Measurements from ENCODE around the gene EPS8L1. TPM values are rescaled to one million over a fixed set of nuclear protein-coding genes. Genes with fewer than 3 reads are reported as not detected.

The EPS8L1 gene
- total RNA-seq, 1 experiment from 2014 or later: 62.1 TPM

DNA sequence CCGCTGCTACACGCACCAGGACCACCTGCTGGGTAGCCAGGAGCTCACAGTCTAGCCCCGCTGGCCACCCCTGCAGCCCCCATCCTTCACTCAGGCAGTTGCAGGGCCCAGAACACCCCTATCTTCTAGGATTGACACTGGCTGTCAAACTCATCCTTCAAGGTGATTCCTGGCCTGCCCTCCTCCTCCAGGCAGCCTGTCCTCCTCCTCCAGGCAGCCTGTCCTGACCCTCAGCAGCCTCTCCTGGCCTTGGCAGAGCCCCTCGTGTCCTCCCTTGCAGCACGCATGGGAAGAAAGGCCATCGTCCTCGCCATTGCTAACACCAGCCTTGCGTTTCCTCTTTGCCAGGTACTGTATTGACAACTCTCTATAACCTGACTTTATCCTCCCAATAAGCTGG, 3.8 kb upstream of the EPS8L1 start:
- CTCF ChIA-PET: no interaction called here
- peak overlapping the region; percentile 43 for H3K9ac ChIP-seq (ENCODE audit: low read length)
- H3K4me2 ChIP-seq (ENCODE audit: low read length): peak overlapping the region; percentile 99
- peak overlapping the region in 1 of 2 experiments; percentile 35; a peak in 1 of 4 replicates for H3K4me3 ChIP-seq (replicated peaks in 1 of 2; ENCODE audit: low read depth in 1 of 2, low read length in 2 of 2)
- peak overlapping the region; percentile 27 for H3K27ac ChIP-seq (ENCODE audit: low read depth, low read length)
- POLR2A ChIA-PET: no interaction called here
- no peaks in the 10 kb centered on the region for H3K9me3 ChIP-seq (ENCODE audit: control insufficient read depth in 1 of 2, insufficient read depth in 1 of 2, low read depth in 1 of 2, low read length in 2 of 2)
- no peak for DNase-seq (ENCODE audit: low read depth, low spot score)
- intact Hi-C loops (cut with micrococcal nuclease): no loop called here
- H3K79me2 ChIP-seq (ENCODE audit: insufficient read depth, low read length): no peaks in the 10 kb centered on the region
- H3K4me1 ChIP-seq (ENCODE audit: control insufficient read depth in 1 of 2, insufficient read depth in 2 of 2, low read length in 2 of 2): peaks cover 37 to 55% of the 10 kb centered on the region in 2 experiments
- no peaks in the 10 kb centered on the region for H3K27me3 ChIP-seq (ENCODE audit: insufficient read depth, low read length)
- ATAC-seq: no peak
- no peaks in the 10 kb centered on the region for H3K36me3 ChIP-seq (ENCODE audit: control insufficient read depth in 1 of 2, insufficient read depth in 2 of 2, low read length in 2 of 2)
- no peak overlapping the region for H2AFZ ChIP-seq (ENCODE audit: low read depth, low read length, poor library complexity, severe bottlenecking)
- no peak for TF ChIP-seq ELF1 (IDR thresholded peaks at IDR 0.05; ENCODE audit: borderline replicate concordance, low read depth)
- TF ChIP-seq ZNF274 (IDR thresholded peaks at IDR 0.05; ENCODE audit: low read depth, low read length): no peak
- TF ChIP-seq POLR2A (IDR thresholded peaks at IDR 0.05; ENCODE audit: borderline replicate concordance, extremely low read depth, insufficient read depth, insufficient read length): no peak
- no peak for TF ChIP-seq JUND (IDR thresholded peaks at IDR 0.05)
- TF ChIP-seq YY1 (IDR thresholded peaks at IDR 0.05; ENCODE audit: extremely low read depth, insufficient replicate concordance, low read depth, low read length): no peak
- no peak for TF ChIP-seq RAD21 (IDR thresholded peaks at IDR 0.05; ENCODE audit: low read depth)
- no peak for TF ChIP-seq SP1 (IDR thresholded peaks at IDR 0.05; ENCODE audit: low read depth)
- TF ChIP-seq SRF (IDR thresholded peaks at IDR 0.05; ENCODE audit: low read depth): no peak
- no peak for TF ChIP-seq FOSL1 (IDR thresholded peaks at IDR 0.05; ENCODE audit: low read depth)
- TF ChIP-seq POLR2AphosphoS5 (IDR thresholded peaks at IDR 0.05; ENCODE audit: low read depth, low read length): no peak
- no TSS peak for BruUV-seq (replicated peaks)
- H3K9me2 ChIP-seq (ENCODE audit: insufficient read depth): no peaks in the 10 kb centered on the region
- no peaks in the 10 kb centered on the region for H4K20me1 ChIP-seq (ENCODE audit: insufficient read depth)
- RAD21 ChIA-PET (ENCODE audit: low non-redundant PET in 1 of 2, low total read pairs in 2 of 2, uncharacterized antibody in 2 of 2, unreplicated experiment in 2 of 2): no interaction called here

DNA sequence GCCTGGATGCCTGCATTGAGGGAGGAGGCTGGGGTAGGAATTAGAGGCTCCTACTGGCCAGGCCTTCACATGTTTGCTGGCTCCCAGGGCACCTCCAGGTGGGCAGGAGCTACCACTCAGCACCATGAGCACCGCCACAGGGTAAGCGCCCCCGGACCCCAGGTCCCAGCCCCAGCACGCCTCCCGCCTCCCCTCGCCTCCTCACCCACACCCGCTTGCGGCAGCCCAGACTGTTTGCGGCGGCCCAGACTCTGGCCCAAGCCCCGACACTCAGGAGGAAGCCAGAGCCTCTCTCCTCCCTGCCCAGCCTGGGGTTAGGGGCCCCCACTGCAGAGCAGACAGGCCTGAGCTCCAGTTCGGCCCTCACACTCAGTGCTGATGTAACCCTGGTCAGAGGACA, 652 bp downstream of the EPS8L1 start:
- CTCF ChIA-PET: no interaction called here
- Histone ChIP-seq H3K9me2 (ENCODE audit: insufficient read depth) (no peaks in the 10 kb centered on the region), H4K20me1 (ENCODE audit: insufficient read depth) (no peaks in the 10 kb centered on the region), H3K27me3 (ENCODE audit: insufficient read depth, low read length) (no peaks in the 10 kb centered on the region), H3K4me1 (ENCODE audit: control insufficient read depth in 1 of 2, insufficient read depth in 2 of 2, low read length in 2 of 2) (peaks cover 23 to 57% of the 10 kb centered on the region in 2 experiments), H3K9me3 (ENCODE audit: control insufficient read depth in 1 of 2, insufficient read depth in 1 of 2, low read depth in 1 of 2, low read length in 2 of 2) (no peaks in the 10 kb centered on the region), H2AFZ (ENCODE audit: low read depth, low read length, poor library complexity, severe bottlenecking) (no peak overlapping the region), H3K79me2 (ENCODE audit: insufficient read depth, low read length) (no peaks in the 10 kb centered on the region; the same call in 1 of the 2 replicates), H3K36me3 (ENCODE audit: control insufficient read depth in 1 of 2, insufficient read depth in 2 of 2, low read length in 2 of 2) (no peaks in the 10 kb centered on the region), H3K4me3 (replicated peaks in 1 of 2; ENCODE audit: low read depth in 1 of 2, low read length in 2 of 2) (peak overlapping the region; percentile 48 to 58), H3K9ac (ENCODE audit: low read length) (peak overlapping the region; percentile 68), H3K27ac (ENCODE audit: low read depth, low read length) (peak overlapping the region; percentile 54; the same call in 1 of the 2 replicates), H3K4me2 (ENCODE audit: low read length) (peak overlapping the region; percentile 75)
- no peak for DNase-seq (ENCODE audit: low read depth, low spot score)
- RAD21 ChIA-PET (ENCODE audit: low non-redundant PET in 1 of 2, low total read pairs in 2 of 2, uncharacterized antibody in 2 of 2, unreplicated experiment in 2 of 2): no interaction called here
- TF ChIP-seq EZH2 (IDR thresholded peaks at IDR 0.05) (no peak), SIN3A (IDR thresholded peaks at IDR 0.05; ENCODE audit: low read depth) (no peak), POLR2AphosphoS5 (IDR thresholded peaks at IDR 0.05; ENCODE audit: low read depth, low read length) (no peak), SP1 (IDR thresholded peaks at IDR 0.05; ENCODE audit: low read depth) (no peak), TCF7L2 (IDR thresholded peaks at IDR 0.05; ENCODE audit: borderline replicate concordance, extremely low read depth, insufficient read depth, insufficient read length) (no peak), FOSL1 (IDR thresholded peaks at IDR 0.05; ENCODE audit: low read depth) (no peak), ZFX (IDR thresholded peaks at IDR 0.05) (no peak), ELF1 (IDR thresholded peaks at IDR 0.05; ENCODE audit: borderline replicate concordance, low read depth) (no peak), POLR2A (IDR thresholded peaks at IDR 0.05; ENCODE audit: borderline replicate concordance, extremely low read depth, insufficient read depth, insufficient read length) (no peak), CEBPB (IDR thresholded peaks at IDR 0.05; ENCODE audit: low read depth) (no peak), YY1 (IDR thresholded peaks at IDR 0.05; ENCODE audit: extremely low read depth, insufficient replicate concordance, low read depth, low read length) (no peak), SRF (IDR thresholded peaks at IDR 0.05; ENCODE audit: low read depth) (no peak), EGR1 (IDR thresholded peaks at IDR 0.05; ENCODE audit: low read depth) (no peak)
- TF ChIP-seq, protein P1, sequence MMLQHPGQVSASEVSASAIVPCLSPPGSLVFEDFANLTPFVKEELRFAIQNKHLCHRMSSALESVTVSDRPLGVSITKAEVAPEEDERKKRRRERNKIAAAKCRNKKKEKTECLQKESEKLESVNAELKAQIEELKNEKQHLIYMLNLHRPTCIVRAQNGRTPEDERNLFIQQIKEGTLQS (IDR thresholded peaks at IDR 0.05): no peak
- TF ChIP-seq, protein P2, sequence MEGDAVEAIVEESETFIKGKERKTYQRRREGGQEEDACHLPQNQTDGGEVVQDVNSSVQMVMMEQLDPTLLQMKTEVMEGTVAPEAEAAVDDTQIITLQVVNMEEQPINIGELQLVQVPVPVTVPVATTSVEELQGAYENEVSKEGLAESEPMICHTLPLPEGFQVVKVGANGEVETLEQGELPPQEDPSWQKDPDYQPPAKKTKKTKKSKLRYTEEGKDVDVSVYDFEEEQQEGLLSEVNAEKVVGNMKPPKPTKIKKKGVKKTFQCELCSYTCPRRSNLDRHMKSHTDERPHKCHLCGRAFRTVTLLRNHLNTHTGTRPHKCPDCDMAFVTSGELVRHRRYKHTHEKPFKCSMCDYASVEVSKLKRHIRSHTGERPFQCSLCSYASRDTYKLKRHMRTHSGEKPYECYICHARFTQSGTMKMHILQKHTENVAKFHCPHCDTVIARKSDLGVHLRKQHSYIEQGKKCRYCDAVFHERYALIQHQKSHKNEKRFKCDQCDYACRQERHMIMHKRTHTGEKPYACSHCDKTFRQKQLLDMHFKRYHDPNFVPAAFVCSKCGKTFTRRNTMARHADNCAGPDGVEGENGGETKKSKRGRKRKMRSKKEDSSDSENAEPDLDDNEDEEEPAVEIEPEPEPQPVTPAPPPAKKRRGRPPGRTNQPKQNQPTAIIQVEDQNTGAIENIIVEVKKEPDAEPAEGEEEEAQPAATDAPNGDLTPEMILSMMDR (IDR thresholded peaks at IDR 0.05 in 2 of 3, conservative IDR thresholded peaks at IDR 0.05 in 1 of 3; ENCODE audit: borderline replicate concordance in 1 of 3, insufficient read depth in 1 of 3, low read depth in 2 of 3, low read length in 2 of 3): no peak
- ATAC-seq: no peak
- TSS peak; percentile 50 for BruUV-seq (replicated peaks)
- intact Hi-C loops (cut with micrococcal nuclease): no loop called here
- POLR2A ChIA-PET: interaction anchor here (1.7 kb wide), 1 partner anchor 13 kb away, joined by 5 read pairs; the partner anchor contains the start of gene RDH13

Data from HCT116 (cell line).